ENCODE data around the gene ADNP.
"Not testable (repeated sequence)": the region's sequence is repeated elsewhere in the genome, so short reads cannot be mapped to it uniquely, and the experiment has no call there.

Gene ADNP

DNA sequence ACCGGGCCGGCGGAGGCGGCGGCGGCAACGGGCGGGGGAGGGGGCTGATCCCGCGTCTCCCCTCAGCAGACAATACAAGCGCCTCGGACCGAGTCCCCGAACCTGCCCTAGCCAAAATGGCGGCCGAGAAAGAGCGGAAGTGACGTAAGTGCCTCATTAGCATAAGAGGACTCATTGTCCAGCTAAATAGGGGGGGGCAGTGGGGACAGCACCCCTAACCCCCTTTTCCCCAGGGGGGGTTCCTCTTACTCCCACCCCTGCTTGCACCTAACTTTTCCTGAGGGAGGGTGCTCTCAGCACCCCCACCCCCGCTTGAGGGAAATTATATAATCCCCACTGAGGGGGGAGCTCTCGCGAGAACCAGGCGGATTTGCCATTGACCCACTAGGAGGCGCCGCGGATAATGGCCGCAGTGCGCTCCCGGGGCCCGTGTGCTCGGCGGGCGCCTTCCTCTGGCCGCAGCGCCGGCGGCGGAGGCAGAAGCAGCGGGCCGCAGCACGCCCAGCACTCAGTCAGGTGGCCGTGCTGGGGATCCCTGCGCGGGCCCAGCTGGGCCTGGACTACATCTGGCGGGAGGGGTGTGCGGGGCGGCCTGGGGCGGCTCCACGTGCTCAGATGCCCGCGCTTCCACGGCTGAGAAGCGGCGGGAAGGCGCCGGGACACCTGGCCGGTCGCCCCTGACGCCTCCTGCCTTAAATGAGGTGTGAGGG is at the start of gene ADNP:
Gene ADNP (minus strand): TSS at position 132 of the 710 bp plus-strand sequence. CDS start 27,441 bp downstream, outside the sequence.
- Histone ChIP-seq H3K27ac (peak within 1 kb of the TSS; percentile 98), H3K27me3 (ENCODE audit: control insufficient read depth, insufficient read depth, low read length) (no peaks in the 10 kb centered on the region), H2AFZ (peak within 1 kb of the TSS; percentile 81), H3K4me2 (ENCODE audit: low read length) (peak within 1 kb of the TSS; percentile 90), H3K36me3 (ENCODE audit: control insufficient read depth, insufficient read depth, low read length) (no peaks in the 10 kb centered on the region), H3K4me1 (peaks cover 10% of the 10 kb centered on the region), H3K79me2 (peaks cover 19% of the 10 kb centered on the region), H3K9me3 (ENCODE audit: control insufficient read depth, low read length) (no peaks in the 10 kb centered on the region), H3K4me3 (ENCODE audit: low read depth, low read length) (peak within 1 kb of the TSS; percentile 66), H3K9ac (no peak within 1 kb of the TSS)
- TF ChIP-seq, protein P1, sequence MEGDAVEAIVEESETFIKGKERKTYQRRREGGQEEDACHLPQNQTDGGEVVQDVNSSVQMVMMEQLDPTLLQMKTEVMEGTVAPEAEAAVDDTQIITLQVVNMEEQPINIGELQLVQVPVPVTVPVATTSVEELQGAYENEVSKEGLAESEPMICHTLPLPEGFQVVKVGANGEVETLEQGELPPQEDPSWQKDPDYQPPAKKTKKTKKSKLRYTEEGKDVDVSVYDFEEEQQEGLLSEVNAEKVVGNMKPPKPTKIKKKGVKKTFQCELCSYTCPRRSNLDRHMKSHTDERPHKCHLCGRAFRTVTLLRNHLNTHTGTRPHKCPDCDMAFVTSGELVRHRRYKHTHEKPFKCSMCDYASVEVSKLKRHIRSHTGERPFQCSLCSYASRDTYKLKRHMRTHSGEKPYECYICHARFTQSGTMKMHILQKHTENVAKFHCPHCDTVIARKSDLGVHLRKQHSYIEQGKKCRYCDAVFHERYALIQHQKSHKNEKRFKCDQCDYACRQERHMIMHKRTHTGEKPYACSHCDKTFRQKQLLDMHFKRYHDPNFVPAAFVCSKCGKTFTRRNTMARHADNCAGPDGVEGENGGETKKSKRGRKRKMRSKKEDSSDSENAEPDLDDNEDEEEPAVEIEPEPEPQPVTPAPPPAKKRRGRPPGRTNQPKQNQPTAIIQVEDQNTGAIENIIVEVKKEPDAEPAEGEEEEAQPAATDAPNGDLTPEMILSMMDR (IDR thresholded peaks at IDR 0.05) = peak; percentile 94

GRCh38 chr20:50980071-50980681 is 48.9 kb upstream of the ADNP start:
- H3K79me2 ChIP-seq = no peaks in the 10 kb centered on the region

DNA sequence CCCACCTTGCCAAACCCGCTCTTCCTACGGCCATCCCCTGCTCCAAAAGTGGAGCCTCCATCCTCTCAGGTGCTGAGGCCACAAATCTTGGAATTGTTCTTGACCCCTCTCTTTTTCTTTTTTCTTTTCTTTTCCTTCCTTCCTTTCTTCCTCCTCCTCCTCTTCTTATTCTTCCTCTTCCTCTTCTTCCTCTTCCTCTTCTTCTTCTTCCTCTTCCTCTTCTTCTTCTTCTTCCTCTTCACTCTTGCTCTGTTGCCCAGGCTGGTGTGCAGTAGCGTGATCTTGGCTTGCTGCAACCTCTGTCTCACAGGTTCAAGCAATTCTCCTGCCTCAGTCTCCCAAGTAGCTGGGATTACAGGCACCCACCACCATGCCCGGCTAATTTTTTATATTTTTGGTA is 47.3 kb upstream of the ADNP start:
- H3K36me3 ChIP-seq (ENCODE audit: control insufficient read depth, insufficient read depth, low read length); H3K9ac ChIP-seq; H3K4me1 ChIP-seq; H3K27me3 ChIP-seq (ENCODE audit: control insufficient read depth, insufficient read depth, low read length); H2AFZ ChIP-seq; H3K4me2 ChIP-seq (ENCODE audit: low read length); H3K4me3 ChIP-seq (ENCODE audit: low read depth, low read length); H3K79me2 ChIP-seq; H3K9me3 ChIP-seq (ENCODE audit: control insufficient read depth, low read length); H3K27ac ChIP-seq: not testable (repeated sequence)

More at GRCh38 chr20:50980071-50980681, 48.9 kb upstream of the ADNP start:
- Histone ChIP-seq H2AFZ (no peak overlapping the region), H3K9ac (no peak overlapping the region), H3K4me3 (ENCODE audit: low read depth, low read length) (no peak overlapping the region), H3K4me1 (no peaks in the 10 kb centered on the region), H3K27me3 (ENCODE audit: control insufficient read depth, insufficient read depth, low read length) (no peaks in the 10 kb centered on the region), H3K27ac (no peak overlapping the region), H3K4me2 (ENCODE audit: low read length) (no peak overlapping the region), H3K9me3 (ENCODE audit: control insufficient read depth, low read length) (no peaks in the 10 kb centered on the region), H3K36me3 (ENCODE audit: control insufficient read depth, insufficient read depth, low read length) (no peaks in the 10 kb centered on the region)
- TF ChIP-seq, protein P1 (IDR thresholded peaks at IDR 0.05) = no peak

DNA sequence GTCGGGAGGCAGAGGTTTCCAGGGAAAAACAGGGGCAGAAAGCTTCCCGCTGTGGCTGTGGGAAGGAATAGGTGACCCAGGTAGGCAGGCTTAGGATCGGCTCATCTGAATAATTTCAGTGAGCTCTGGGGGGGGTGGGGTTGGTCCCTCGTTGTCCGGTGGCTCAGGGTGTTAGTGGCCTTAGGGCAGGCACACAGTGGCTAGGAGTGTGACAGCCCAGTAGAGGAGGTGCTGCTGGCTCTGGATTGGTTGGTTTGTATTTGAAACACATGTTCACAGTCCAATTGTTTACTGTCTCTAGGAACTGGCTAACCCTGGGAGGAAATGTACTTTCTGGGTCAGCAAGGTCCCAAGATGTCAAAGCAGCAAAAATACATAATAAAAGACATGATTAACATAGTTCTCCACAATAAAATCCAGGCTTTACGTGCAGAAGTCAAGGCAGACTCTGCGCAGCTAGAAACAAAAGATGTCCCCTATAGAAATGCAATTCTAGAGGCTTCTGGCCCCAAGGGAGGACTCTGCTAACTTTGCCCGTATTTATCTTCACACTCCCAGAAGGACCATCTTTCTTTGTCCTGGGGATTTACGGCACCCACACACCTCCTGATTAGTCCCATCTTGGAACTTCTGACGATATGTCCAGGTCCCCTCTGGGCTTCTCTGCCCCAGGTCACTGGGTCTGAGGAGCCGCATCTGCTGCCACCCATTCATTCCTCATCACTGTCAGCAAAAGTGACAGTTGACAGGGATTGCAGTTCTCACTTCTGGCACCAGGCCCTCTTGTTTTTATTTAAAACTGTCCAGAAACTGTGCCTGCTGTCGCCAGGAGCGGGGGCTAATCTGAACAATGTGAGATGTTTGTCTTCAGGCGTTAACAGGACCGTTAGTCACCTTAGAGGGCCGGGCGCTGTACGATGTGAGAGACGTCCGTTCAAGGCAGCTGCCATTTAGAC is 46.1 kb upstream of the ADNP start:
- Histone ChIP-seq H3K9me3 (ENCODE audit: control insufficient read depth, low read length) (no peaks in the 10 kb centered on the region), H3K4me3 (ENCODE audit: low read depth, low read length) (no peak overlapping the region), H3K36me3 (ENCODE audit: control insufficient read depth, insufficient read depth, low read length) (no peaks in the 10 kb centered on the region), H3K79me2 (no peaks in the 10 kb centered on the region), H2AFZ (no peak overlapping the region), H3K4me1 (peaks cover 9% of the 10 kb centered on the region), H3K27me3 (ENCODE audit: control insufficient read depth, insufficient read depth, low read length) (no peaks in the 10 kb centered on the region), H3K27ac (no peak overlapping the region), H3K4me2 (ENCODE audit: low read length) (no peak overlapping the region), H3K9ac (no peak overlapping the region)
- TF ChIP-seq, protein P1 (IDR thresholded peaks at IDR 0.05) = no peak
